22Rv1 (cell line): ENCODE measurements around the gene TMEM165.

Source experiments
- H3K27ac ChIP-seq: fragments of 450-650 bp; 2 replicates; pipeline ENCODE4 v1.5.1; 2017
- CTCF ChIP-seq: fragments of 450-650 bp; IDR thresholded peaks from 2 replicates; pipeline ENCODE4 v1.5.1; 2017; ENCODE audit warnings: mild to moderate bottlenecking
- ZFX ChIP-seq: fragments of 450-650 bp; IDR thresholded peaks from 2 replicates; pipeline ENCODE4 v1.6.1; 2017; ENCODE audit warnings: antibody characterized with exemption, borderline replicate concordance

Gene TMEM165

GRCh38 chr4:55435141-55435841 lies 39.5 kb downstream of the TMEM165 start:
- no peak overlapping the region; the same call in 1 of the 2 replicates for H3K27ac ChIP-seq
- TF ChIP-seq CTCF (peak; percentile 23; the same call in 1 of the 2 replicates), ZFX (no peak)

DNA sequence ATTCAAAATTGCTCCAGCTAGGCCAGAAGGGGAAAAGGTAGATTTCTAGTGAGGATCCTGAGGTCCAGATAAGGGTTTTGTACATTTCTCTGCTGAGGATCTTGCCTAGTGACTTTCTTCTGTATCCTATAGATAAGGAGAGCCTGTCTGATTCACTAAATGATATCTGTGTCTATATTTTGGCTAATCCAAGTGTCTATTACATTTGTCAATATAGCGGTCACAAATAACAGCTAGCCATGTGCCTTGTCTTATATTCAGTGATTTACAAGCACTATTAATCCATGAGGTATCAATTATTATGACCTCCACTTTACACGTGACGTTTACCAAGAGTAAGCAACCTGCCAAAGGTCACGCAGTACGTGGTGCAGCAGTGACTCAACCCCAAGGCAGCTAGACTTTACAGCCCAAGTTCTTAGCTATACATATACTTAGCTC lies 41.6 kb downstream of the TMEM165 start:
- peak overlapping the region; percentile 92 for H3K27ac ChIP-seq
- TF ChIP-seq CTCF (no peak), ZFX (no peak)

DNA sequence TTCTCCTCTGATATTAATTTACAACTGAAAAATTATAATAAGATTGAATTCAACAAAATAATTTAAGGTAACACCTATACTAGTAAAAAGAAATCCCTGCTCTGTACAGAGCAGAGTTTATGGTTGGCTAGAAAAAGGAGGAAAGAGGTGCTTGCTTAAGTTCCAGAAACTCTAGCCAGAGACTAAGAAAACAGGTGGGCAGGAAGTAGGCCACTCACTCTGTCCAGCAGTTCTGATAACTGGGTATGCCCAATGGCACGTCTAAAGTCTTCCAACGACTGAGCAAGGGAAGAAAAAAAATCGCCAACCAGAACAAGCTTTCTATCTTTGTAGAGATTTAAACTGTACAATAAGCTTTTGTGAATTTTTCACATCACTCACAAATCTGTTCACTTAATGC lies 42.1 kb downstream of the TMEM165 start:
- TF ChIP-seq ZFX (no peak), CTCF (no peak)
- H3K27ac ChIP-seq = peak overlapping the region; percentile 92

DNA sequence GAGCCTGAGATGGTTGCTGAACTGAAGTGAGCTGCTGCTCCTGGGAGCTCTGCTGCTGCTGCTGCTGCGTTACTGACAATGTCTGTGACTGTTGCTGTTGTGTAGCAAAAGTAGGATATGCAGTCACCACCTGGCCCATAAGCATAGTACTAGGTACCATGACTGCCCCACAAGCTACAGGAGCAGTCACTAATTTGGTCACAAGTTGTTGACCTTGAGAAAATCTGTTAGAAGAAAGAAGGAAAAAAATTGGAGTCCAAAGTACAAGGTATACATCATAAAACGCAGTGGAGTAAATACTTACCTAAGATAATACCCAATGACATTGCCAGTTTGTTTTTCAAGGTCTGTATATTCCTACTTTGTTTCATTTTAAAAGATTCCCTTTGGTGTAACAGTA lies 42.6 kb downstream of the TMEM165 start:
- TF ChIP-seq CTCF (no peak), ZFX (no peak)
- H3K27ac ChIP-seq = peak overlapping the region; percentile 92

DNA sequence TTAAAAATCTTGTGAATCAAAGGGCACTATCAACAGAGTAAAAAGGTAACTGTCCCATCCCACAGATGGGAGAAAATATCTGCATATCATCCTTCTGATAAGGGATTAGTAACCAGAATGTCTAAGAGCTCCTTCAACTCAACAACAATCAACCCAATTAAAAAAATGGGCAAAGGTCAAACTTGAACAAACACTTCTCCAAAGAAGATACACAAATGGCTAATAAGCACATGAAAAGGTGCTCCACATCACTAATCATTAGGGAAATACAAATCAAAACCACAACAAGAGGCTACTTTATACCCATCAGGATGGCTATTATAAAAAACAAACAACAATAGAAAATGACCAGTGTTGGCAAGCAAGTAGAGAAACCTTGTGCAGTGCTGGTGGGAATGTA lies 43.3 kb downstream of the TMEM165 start:
- TF ChIP-seq CTCF (no peak), ZFX (no peak)
- H3K27ac ChIP-seq = peak overlapping the region; percentile 92

DNA sequence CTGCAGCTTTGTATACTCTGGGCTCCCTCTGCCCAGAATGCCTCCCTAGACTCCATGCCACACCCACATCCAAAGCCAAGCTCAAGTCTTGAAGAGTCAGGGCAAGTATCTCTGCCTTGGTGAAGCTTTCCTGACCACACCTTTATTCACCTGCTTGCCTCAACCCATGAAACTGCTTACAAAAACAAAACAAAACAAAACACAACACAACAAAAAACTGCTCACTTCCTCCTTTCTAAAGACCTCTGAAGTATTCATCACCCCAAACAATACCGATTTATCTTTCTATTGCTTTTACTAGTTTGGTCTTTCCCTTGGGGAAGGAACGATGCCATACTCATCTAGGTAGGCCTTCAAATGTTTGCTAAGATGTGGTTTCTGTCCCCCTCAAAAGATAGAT lies 45.0 kb downstream of the TMEM165 start:
- TF ChIP-seq ZFX (no peak), CTCF (no peak)
- H3K27ac ChIP-seq = no peak overlapping the region

DNA sequence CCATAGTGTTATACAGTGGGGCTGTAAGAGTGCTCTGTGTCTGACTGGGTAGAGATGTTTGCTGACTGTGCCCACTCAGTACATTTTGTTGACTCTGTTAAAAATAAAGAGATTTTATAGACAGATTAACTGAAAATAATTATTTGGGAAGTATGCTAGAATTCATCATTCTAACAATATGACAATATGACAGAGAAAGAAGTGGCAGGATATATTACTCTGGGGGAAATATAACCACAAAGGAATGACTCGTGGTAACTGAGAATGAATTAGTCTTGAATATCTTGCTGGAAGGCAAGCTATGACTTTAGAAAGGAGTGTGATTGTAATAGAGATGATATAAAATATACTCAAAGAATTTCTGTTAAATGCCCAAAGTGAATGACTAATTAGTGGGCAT lies 46.8 kb downstream of the TMEM165 start:
- H3K27ac ChIP-seq = no peak overlapping the region
- TF ChIP-seq ZFX (no peak), CTCF (no peak)
